KMS-11 (cell line): Measurements from ENCODE around the gene MMP10.
"Not testable (repeated sequence)": the region's sequence is repeated elsewhere in the genome, so short reads cannot be mapped to it uniquely, and the experiment has no call there.

Source experiments
- H2AFZ ChIP-seq: fragments of 200-600 bp; sonication (generic); 2 replicates; pipeline ENCODE4 v1.6.1; 2016; ENCODE audit warnings: antibody characterized with exemption, mixed run types, low read depth
- H3K27ac ChIP-seq: fragments of 200-600 bp; sonication (generic); 2 replicates; pipeline ENCODE4 v1.6.1; 2016; ENCODE audit warnings: mild to moderate bottlenecking, mixed run types
- H3K27me3 ChIP-seq: fragments of 200-600 bp; sonication (generic); 2 replicates; pipeline ENCODE4 v1.6.1; 2017; ENCODE audit warnings: mild to moderate bottlenecking, low read depth, mixed run types, moderate library complexity; ENCODE audit not compliant: insufficient read depth
- H3K36me3 ChIP-seq: fragments of 200-600 bp; sonication (generic); 2 replicates; pipeline ENCODE4 v1.6.1; 2017; ENCODE audit warnings: mild to moderate bottlenecking, mixed run types; ENCODE audit not compliant: insufficient read depth
- H3K4me1 ChIP-seq: fragments of 200-600 bp; sonication (generic); 2 replicates; pipeline ENCODE4 v1.6.1; 2016; ENCODE audit warnings: mild to moderate bottlenecking, low read depth, mixed run types; ENCODE audit not compliant: poor library complexity, severe bottlenecking
- H3K4me2 ChIP-seq: fragments of 200-600 bp; sonication (generic); 2 replicates; pipeline ENCODE4 v1.7.0; 2016; ENCODE audit warnings: mild to moderate bottlenecking, mixed run types
- H3K4me3 ChIP-seq: fragments of 200-600 bp; sonication (generic); IDR thresholded peaks from 2 replicates; pipeline ENCODE4 v1.6.1; 2017; ENCODE audit warnings: low read depth, low read length, mixed read lengths; ENCODE audit not compliant: insufficient read depth
- H3K79me2 ChIP-seq: fragments of 200-600 bp; sonication (generic); 2 replicates; pipeline ENCODE4 v1.6.1; 2016; ENCODE audit warnings: low read depth, mixed run types; ENCODE audit not compliant: insufficient read depth
- H3K9ac ChIP-seq: fragments of 200-600 bp; sonication (generic); 2 replicates; pipeline ENCODE4 v1.6.1; 2016; ENCODE audit warnings: mild to moderate bottlenecking, mixed run types
- H4K20me1 ChIP-seq: fragments of 200-600 bp; sonication (generic); 2 replicates; pipeline ENCODE4 v1.6.1; 2016; ENCODE audit warnings: mild to moderate bottlenecking, mixed run types; ENCODE audit not compliant: insufficient read depth
- CTCF ChIP-seq: fragments of 200-600 bp; sonication (generic); conservative IDR thresholded peaks from 2 replicates; pipeline ENCODE4 v1.6.1; 2017; ENCODE audit warnings: low read depth, mild to moderate bottlenecking, antibody characterized with exemption, low read length, moderate library complexity, mixed read lengths

The MMP10 gene

GRCh38 chr11:102733232-102733875, 47.1 kb downstream of the MMP10 start:
- Histone ChIP-seq H3K4me2 (no peak overlapping the region), H3K79me2 (no peaks in the 10 kb centered on the region), H3K4me1 (no peaks in the 10 kb centered on the region), H3K36me3 (no peaks in the 10 kb centered on the region), H3K27me3 (no peaks in the 10 kb centered on the region), H3K4me3 (no peak overlapping the region), H4K20me1 (no peaks in the 10 kb centered on the region), H3K27ac (no peak overlapping the region), H2AFZ (no peak overlapping the region), H3K9ac (no peak overlapping the region)
- TF ChIP-seq CTCF: peak; percentile 60

- H3K4me3 ChIP-seq, H4K20me1 ChIP-seq, H3K79me2 ChIP-seq, H3K4me1 ChIP-seq, H3K27me3 ChIP-seq, H3K9ac ChIP-seq, H3K36me3 ChIP-seq, H3K4me2 ChIP-seq, H2AFZ ChIP-seq, H3K27ac ChIP-seq: not testable (repeated sequence)
These were observed 49.5 kb downstream of the MMP10 start for GRCh38 chr11:102730944-102731343.

GRCh38 chr11:102729849-102730815, 50.3 kb downstream of the MMP10 start:
- H3K4me2 ChIP-seq: no peak overlapping the region
- no peaks in the 10 kb centered on the region for H4K20me1 ChIP-seq
- no peak overlapping the region for H3K9ac ChIP-seq
- H3K36me3 ChIP-seq: no peaks in the 10 kb centered on the region
- H3K79me2 ChIP-seq: no peaks in the 10 kb centered on the region
- H3K27me3 ChIP-seq: no peaks in the 10 kb centered on the region
- no peak for TF ChIP-seq CTCF
- no peak overlapping the region for H2AFZ ChIP-seq
- no peak overlapping the region for H3K4me3 ChIP-seq
- H3K27ac ChIP-seq: no peak overlapping the region
- no peaks in the 10 kb centered on the region for H3K4me1 ChIP-seq

GRCh38 chr11:102727890-102728289, 52.5 kb downstream of the MMP10 start:
- Histone ChIP-seq H3K27ac (no peak overlapping the region), H4K20me1 (no peaks in the 10 kb centered on the region), H3K4me1 (no peaks in the 10 kb centered on the region), H3K4me3 (no peak overlapping the region), H3K9ac (no peak overlapping the region), H3K27me3 (no peaks in the 10 kb centered on the region), H2AFZ (no peak overlapping the region), H3K36me3 (no peaks in the 10 kb centered on the region), H3K79me2 (no peaks in the 10 kb centered on the region), H3K4me2 (no peak overlapping the region)
- no peak for TF ChIP-seq CTCF
